Measurements from ENCODE around the gene TRUB2.

Gene TRUB2

GRCh38 chr9:128276008-128276573 is 46.2 kb downstream of the TRUB2 start, which contains the start of gene SWI5:
SWI5 (plus strand) TSS chr9:128276276.
- TF ChIP-seq POU2F2 (IDR thresholded peaks at IDR 0.05; ENCODE audit: low read depth, low read length) (0 out of 2 replicates have a peak, but pooled peaks have one; percentile 55), PAX5 (IDR thresholded peaks at IDR 0.05; ENCODE audit: insufficient read depth, low read length, severe bottlenecking) (no peak), TAF1 (IDR thresholded peaks at IDR 0.05; ENCODE audit: low read depth, low read length) (peak; percentile 79), POLR2AphosphoS5 (IDR thresholded peaks at IDR 0.05; ENCODE audit: low read depth, low read length) (peak; percentile 95), SPI1 (IDR thresholded peaks at IDR 0.05; ENCODE audit: low read depth, low read length) (peak; percentile 58), POLR2A (IDR thresholded peaks at IDR 0.05; ENCODE audit: low read depth, low read length) (peak; percentile 97)
- DNase-seq (ENCODE audit: insufficient read length, low spot score) (peak; percentile 97), FAIRE-seq (peak; percentile 98)

GRCh38 chr9:128275198-128276007 is 46.8 kb downstream of the TRUB2 start, which contains the start of gene GOLGA2:
GOLGA2 (minus strand) TSS chr9:128276007; CDS start chr9:128275976, 31 bp downstream.
- peak; percentile 84 for DNase-seq (ENCODE audit: insufficient read length, low spot score)
- no peak for FAIRE-seq
- TF ChIP-seq POU2F2 (IDR thresholded peaks at IDR 0.05; ENCODE audit: low read depth, low read length) (no peak), TAF1 (IDR thresholded peaks at IDR 0.05; ENCODE audit: low read depth, low read length) (no peak), SPI1 (IDR thresholded peaks at IDR 0.05; ENCODE audit: low read depth, low read length) (no peak), POLR2A (IDR thresholded peaks at IDR 0.05; ENCODE audit: low read depth, low read length) (no peak; the same call in none of the 2 replicates), PAX5 (IDR thresholded peaks at IDR 0.05; ENCODE audit: insufficient read depth, low read length, severe bottlenecking) (no peak), POLR2AphosphoS5 (IDR thresholded peaks at IDR 0.05; ENCODE audit: low read depth, low read length) (no peak)

GRCh38 chr9:128274245-128274644 is 48.0 kb downstream of the TRUB2 start:
- DNase-seq (ENCODE audit: insufficient read length, low spot score) (no peak), FAIRE-seq (no peak)
- no peak for TF ChIP-seq POLR2A (IDR thresholded peaks at IDR 0.05; ENCODE audit: low read depth, low read length)
- TF ChIP-seq POU2F2 (IDR thresholded peaks at IDR 0.05; ENCODE audit: low read depth, low read length), result no peak
- no peak for TF ChIP-seq POLR2AphosphoS5 (IDR thresholded peaks at IDR 0.05; ENCODE audit: low read depth, low read length)

- TF ChIP-seq POLR2A (IDR thresholded peaks at IDR 0.05; ENCODE audit: low read depth, low read length) (no peak), POLR2AphosphoS5 (IDR thresholded peaks at IDR 0.05; ENCODE audit: low read depth, low read length) (no peak), POU2F2 (IDR thresholded peaks at IDR 0.05; ENCODE audit: low read depth, low read length) (no peak), SPI1 (IDR thresholded peaks at IDR 0.05; ENCODE audit: low read depth, low read length) (no peak), TAF1 (IDR thresholded peaks at IDR 0.05; ENCODE audit: low read depth, low read length) (no peak), PAX5 (IDR thresholded peaks at IDR 0.05; ENCODE audit: insufficient read depth, low read length, severe bottlenecking) (no peak)
- FAIRE-seq (no peak), DNase-seq (ENCODE audit: insufficient read length, low spot score) (no peak)
These were observed 50.7 kb downstream of the TRUB2 start for GRCh38 chr9:128271512-128271911.

- no peak for FAIRE-seq
- no peak for TF ChIP-seq SPI1 (IDR thresholded peaks at IDR 0.05; ENCODE audit: low read depth, low read length)
- no peak for TF ChIP-seq POLR2A (IDR thresholded peaks at IDR 0.05; ENCODE audit: low read depth, low read length)
- no peak for TF ChIP-seq PAX5 (IDR thresholded peaks at IDR 0.05; ENCODE audit: insufficient read depth, low read length, severe bottlenecking)
- TF ChIP-seq TAF1 (IDR thresholded peaks at IDR 0.05; ENCODE audit: low read depth, low read length), result no peak
- TF ChIP-seq POU2F2 (IDR thresholded peaks at IDR 0.05; ENCODE audit: low read depth, low read length), result no peak
- no peak for TF ChIP-seq POLR2AphosphoS5 (IDR thresholded peaks at IDR 0.05; ENCODE audit: low read depth, low read length)
- no peak for DNase-seq (ENCODE audit: insufficient read length, low spot score)
These were observed 51.1 kb downstream of the TRUB2 start for GRCh38 chr9:128271112-128271511.

- no peak for DNase-seq (ENCODE audit: insufficient read length, low spot score)
- no peak for FAIRE-seq
- TF ChIP-seq SPI1 (IDR thresholded peaks at IDR 0.05; ENCODE audit: low read depth, low read length) (no peak), POLR2A (IDR thresholded peaks at IDR 0.05; ENCODE audit: low read depth, low read length) (no peak), TAF1 (IDR thresholded peaks at IDR 0.05; ENCODE audit: low read depth, low read length) (no peak), POU2F2 (IDR thresholded peaks at IDR 0.05; ENCODE audit: low read depth, low read length) (no peak)
These were observed 55.2 kb downstream of the TRUB2 start for GRCh38 chr9:128266868-128267590.

GRCh38 chr9:128265348-128265847 is 56.8 kb downstream of the TRUB2 start:
- no peak for TF ChIP-seq POLR2A (IDR thresholded peaks at IDR 0.05; ENCODE audit: low read depth, low read length)
- TF ChIP-seq SPI1 (IDR thresholded peaks at IDR 0.05; ENCODE audit: low read depth, low read length), result no peak
- TF ChIP-seq TAF1 (IDR thresholded peaks at IDR 0.05; ENCODE audit: low read depth, low read length), result no peak
- no peak for TF ChIP-seq PAX5 (IDR thresholded peaks at IDR 0.05; ENCODE audit: insufficient read depth, low read length, severe bottlenecking)
- TF ChIP-seq POLR2AphosphoS5 (IDR thresholded peaks at IDR 0.05; ENCODE audit: low read depth, low read length), result no peak
- no peak for TF ChIP-seq POU2F2 (IDR thresholded peaks at IDR 0.05; ENCODE audit: low read depth, low read length)
- DNase-seq (ENCODE audit: insufficient read length, low spot score) (no peak), FAIRE-seq (no peak)

- no peak for FAIRE-seq
These were observed 59.6 kb downstream of the TRUB2 start for GRCh38 chr9:128262687-128263086.

GRCh38 chr9:128260340-128260739 is 61.9 kb downstream of the TRUB2 start:
- TF ChIP-seq POLR2AphosphoS5 (IDR thresholded peaks at IDR 0.05; ENCODE audit: low read depth, low read length) (no peak), POLR2A (IDR thresholded peaks at IDR 0.05; ENCODE audit: low read depth, low read length) (no peak), PAX5 (IDR thresholded peaks at IDR 0.05; ENCODE audit: insufficient read depth, low read length, severe bottlenecking) (no peak), POU2F2 (IDR thresholded peaks at IDR 0.05; ENCODE audit: low read depth, low read length) (no peak), TAF1 (IDR thresholded peaks at IDR 0.05; ENCODE audit: low read depth, low read length) (no peak), SPI1 (IDR thresholded peaks at IDR 0.05; ENCODE audit: low read depth, low read length) (no peak)
- no peak for FAIRE-seq

More at GRCh38 chr9:128262687-128263086, 59.6 kb downstream of the TRUB2 start:
- TF ChIP-seq POU2F2 (IDR thresholded peaks at IDR 0.05; ENCODE audit: low read depth, low read length), result no peak
- no peak for DNase-seq (ENCODE audit: insufficient read length, low spot score)

More at GRCh38 chr9:128260340-128260739, 61.9 kb downstream of the TRUB2 start:
- DNase-seq (ENCODE audit: insufficient read length, low spot score), result no peak

Measured in GM12891 (cell line).